Endodermal cell (in vitro differentiated cells): ENCODE data around the gene NIF3L1. TPM values are rescaled to one million over a fixed set of nuclear protein-coding genes. Genes with fewer than 3 reads are reported as not detected.

Experiments
- DNase-seq: peaks from one replicate; pipeline ENCODE4 v3.0.0-alpha.2; 2017
- H3K27ac ChIP-seq: 2 replicates; pipeline ENCODE4 v1.5.1; 2013; ENCODE audit warnings: mild to moderate bottlenecking, low read depth, low read length, moderate library complexity
- H3K27me3 ChIP-seq: 2 replicates; pipeline ENCODE4 v1.6.1; 2013; ENCODE audit warnings: mild to moderate bottlenecking, low read length, moderate library complexity; ENCODE audit not compliant: insufficient read depth, control insufficient read depth, poor library complexity, severe bottlenecking
- H3K36me3 ChIP-seq: 2 replicates; pipeline ENCODE4 v1.7.0; 2013; ENCODE audit warnings: mild to moderate bottlenecking, low read length, moderate library complexity; ENCODE audit not compliant: control insufficient read depth, insufficient read depth
- H3K4me1 ChIP-seq: one replicate; pipeline ENCODE4 v1.7.0; 2013; ENCODE audit warnings: low read length; ENCODE audit not compliant: control insufficient read depth, insufficient read depth
- H3K4me3 ChIP-seq: 2 replicates; pipeline ENCODE4 v1.5.1; 2013; ENCODE audit warnings: mild to moderate bottlenecking, low read length, moderate library complexity
- H3K9ac ChIP-seq: 2 replicates; pipeline ENCODE4 v1.6.1; 2013; ENCODE audit warnings: mild to moderate bottlenecking, low read length, moderate library complexity; ENCODE audit not compliant: poor library complexity, severe bottlenecking; ENCODE audit errors: extremely low read depth
- H3K9me3 ChIP-seq: 2 replicates; pipeline ENCODE4 v1.6.1; 2013; ENCODE audit warnings: mild to moderate bottlenecking, low read length, moderate library complexity; ENCODE audit not compliant: control insufficient read depth
- H3K27ac Mint-ChIP-seq: 2 replicates; pipeline ENCODE4 v1.8.0; 2020; ENCODE audit warnings: mixed read lengths
- H3K27me3 Mint-ChIP-seq: 2 replicates; pipeline ENCODE4 v1.8.0; 2021; ENCODE audit warnings: mild to moderate bottlenecking, mixed read lengths; ENCODE audit not compliant: insufficient read depth
- H3K36me3 Mint-ChIP-seq: 2 replicates; pipeline ENCODE4 v1.8.0; 2020; ENCODE audit warnings: low read depth, mixed read lengths
- H3K4me1 Mint-ChIP-seq: 2 replicates; pipeline ENCODE4 v1.8.0; 2020; ENCODE audit warnings: mixed read lengths
- H3K4me3 Mint-ChIP-seq: 2 replicates; pipeline ENCODE4 v1.8.0; 2020; ENCODE audit warnings: mild to moderate bottlenecking, moderate library complexity, mixed read lengths
- H3K9me3 Mint-ChIP-seq: 2 replicates; pipeline ENCODE4 v1.8.0; 2020; ENCODE audit warnings: mild to moderate bottlenecking, mixed read lengths
- WGBS, 2 experiments: methylation state at CpG; one replicate each; pipeline versions ENCODE4 v1.1.5 to v1.1.7; 2013; ENCODE audit warnings: missing lambda C conversion rate in 2 of 2, mixed read lengths in 1 of 2; ENCODE audit not compliant: insufficient coverage in 1 of 2, insufficient read length in 1 of 2; 5-methylcytosine and 5-hydroxymethylcytosine counted together
- total RNA-seq, 2 donors: library from RNA; stranded (reverse); fragmentation: NEBNext Ultra II Directional in 1 of 2; extraction: Animal tissue kit (Norgen Biotek cat#: 25700) in 1 of 2; gene quantifications; 2 replicates in 1 of 2; 3 replicates in 1 of 2; pipeline ENCODE4 v1.2.1, GENCODE V29; 2021
- TF ChIP-seq, protein P1 (sequence below): fragments of 200-600 bp; sonication (generic); conservative IDR thresholded peaks from 2 replicates; pipeline ENCODE4 v1.5.0; 2021; ENCODE audit warnings: antibody characterized with exemption, mild to moderate bottlenecking

Gene NIF3L1
- total RNA-seq, 2 donors from 2014 or later = 48.0 to 59.4 TPM

DNA sequence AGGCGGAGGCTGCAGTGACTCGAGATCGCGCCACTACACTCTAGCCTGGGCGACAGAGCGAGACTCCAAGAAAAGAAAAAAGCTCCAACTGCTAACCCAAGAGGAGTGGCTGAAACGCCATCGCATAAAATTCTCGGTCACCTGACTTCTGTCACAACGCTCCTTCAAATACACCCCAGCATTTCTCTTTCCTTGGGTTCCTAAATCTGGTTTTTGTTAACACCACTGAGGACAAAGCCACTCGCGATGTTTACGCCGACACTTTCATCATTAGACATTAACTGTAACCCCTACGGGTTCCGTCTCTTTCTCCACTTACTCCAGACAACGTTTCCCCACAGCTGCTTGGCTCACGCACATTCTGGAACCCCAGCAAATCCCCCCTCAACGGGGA is 25.4 kb upstream of the NIF3L1 start:
- DNase-seq = peak; percentile 65
- no peaks in the 10 kb centered on the region for H3K27me3 ChIP-seq

GRCh38 chr2:200864176-200865034 is 24.8 kb upstream of the NIF3L1 start, which contains the start of gene CLK1:
CLK1 (minus strand) TSS chr2:200864658; CDS start chr2:200861862, 2,796 bp downstream.
- Histone ChIP-seq H3K9ac (peak within 1 kb of the TSS; percentile 99), H3K4me1 (no peaks in the 10 kb centered on the region), H3K4me3 (peak within 1 kb of the TSS; percentile 91), H3K27me3 (no peaks in the 10 kb centered on the region), H3K27ac (peak within 1 kb of the TSS; percentile 98), H3K9me3 (no peaks in the 10 kb centered on the region), H3K36me3 (peaks cover 26% of the 10 kb centered on the region)
- Mint-ChIP-seq H3K27me3 (peaks cover 1% of the 10 kb centered on the region), H3K36me3 (peaks cover 26% of the 10 kb centered on the region), H3K4me3 (peak within 1 kb of the TSS; percentile 92), H3K9me3 (no peaks in the 10 kb centered on the region), H3K4me1 (peaks cover 21% of the 10 kb centered on the region), H3K27ac (peak within 1 kb of the TSS; percentile 99)
- WGBS, 2 experiments = 3 to 5% methylated on average over 59 to 89 of the region's 89 CpGs
- TF ChIP-seq, protein P1, sequence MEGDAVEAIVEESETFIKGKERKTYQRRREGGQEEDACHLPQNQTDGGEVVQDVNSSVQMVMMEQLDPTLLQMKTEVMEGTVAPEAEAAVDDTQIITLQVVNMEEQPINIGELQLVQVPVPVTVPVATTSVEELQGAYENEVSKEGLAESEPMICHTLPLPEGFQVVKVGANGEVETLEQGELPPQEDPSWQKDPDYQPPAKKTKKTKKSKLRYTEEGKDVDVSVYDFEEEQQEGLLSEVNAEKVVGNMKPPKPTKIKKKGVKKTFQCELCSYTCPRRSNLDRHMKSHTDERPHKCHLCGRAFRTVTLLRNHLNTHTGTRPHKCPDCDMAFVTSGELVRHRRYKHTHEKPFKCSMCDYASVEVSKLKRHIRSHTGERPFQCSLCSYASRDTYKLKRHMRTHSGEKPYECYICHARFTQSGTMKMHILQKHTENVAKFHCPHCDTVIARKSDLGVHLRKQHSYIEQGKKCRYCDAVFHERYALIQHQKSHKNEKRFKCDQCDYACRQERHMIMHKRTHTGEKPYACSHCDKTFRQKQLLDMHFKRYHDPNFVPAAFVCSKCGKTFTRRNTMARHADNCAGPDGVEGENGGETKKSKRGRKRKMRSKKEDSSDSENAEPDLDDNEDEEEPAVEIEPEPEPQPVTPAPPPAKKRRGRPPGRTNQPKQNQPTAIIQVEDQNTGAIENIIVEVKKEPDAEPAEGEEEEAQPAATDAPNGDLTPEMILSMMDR = no peak
- DNase-seq = peak; percentile 94

More for the DNA sequence above, 25.4 kb upstream of the NIF3L1 start:
- TF ChIP-seq, protein P1 = no peak
- Histone ChIP-seq H3K36me3 (peaks cover 33% of the 10 kb centered on the region), H3K27ac (peak overlapping the region; percentile 98), H3K4me1 (no peaks in the 10 kb centered on the region), H3K9me3 (no peaks in the 10 kb centered on the region), H3K9ac (peak overlapping the region; percentile 99), H3K4me3 (peak overlapping the region; percentile 91)
- Mint-ChIP-seq H3K4me3 (peak overlapping the region; percentile 92), H3K9me3 (no peaks in the 10 kb centered on the region), H3K27ac (peak overlapping the region; percentile 99), H3K27me3 (peaks cover 1% of the 10 kb centered on the region), H3K4me1 (peaks cover 15% of the 10 kb centered on the region), H3K36me3 (peaks cover 32% of the 10 kb centered on the region)
- 0% methylated on average over 15 to 19 of the region's 19 CpGs for WGBS, 2 experiments

GRCh38 chr2:200869014-200869413 is 20.2 kb upstream of the NIF3L1 start:
- 90 to 93% methylated on average over 2 of the region's 2 CpGs for WGBS, 2 experiments
- no peaks in the 10 kb centered on the region for H3K9me3 ChIP-seq
- peaks cover 21% of the 10 kb centered on the region for H3K36me3 ChIP-seq
- H3K27ac ChIP-seq = no peak overlapping the region
- H3K9ac ChIP-seq = peak overlapping the region; percentile 34
- TF ChIP-seq, protein P1 = no peak
- no peaks in the 10 kb centered on the region for H3K9me3 Mint-ChIP-seq
- no peak overlapping the region for H3K4me3 Mint-ChIP-seq
- H3K4me3 ChIP-seq = peak overlapping the region; percentile 54
- H3K27ac Mint-ChIP-seq = peak overlapping the region; percentile 40
- no peaks in the 10 kb centered on the region for H3K27me3 ChIP-seq
- peaks cover 10% of the 10 kb centered on the region for H3K4me1 Mint-ChIP-seq
- H3K27me3 Mint-ChIP-seq = peaks cover 1% of the 10 kb centered on the region
- no peaks in the 10 kb centered on the region for H3K4me1 ChIP-seq
- DNase-seq = peak; percentile 69
- peaks cover 23% of the 10 kb centered on the region for H3K36me3 Mint-ChIP-seq
